ENCODE measurements around the gene UBFD1.
"Not testable (repeated sequence)": the region's sequence is repeated elsewhere in the genome, so short reads cannot be mapped to it uniquely, and the experiment has no call there.

The UBFD1 gene

GRCh38 chr16:23564575-23565363, 7.2 kb downstream of the UBFD1 start:
- DNase-seq (ENCODE audit: extremely low read depth in 1 of 2, low read depth in 1 of 2): no peak

- no peak for DNase-seq (ENCODE audit: extremely low read depth in 1 of 2, low read depth in 1 of 2)
Observed at GRCh38 chr16:23566724-23567123, 9.2 kb downstream of the UBFD1 start.

GRCh38 chr16:23567602-23568001, 10.1 kb downstream of the UBFD1 start:
- DNase-seq (ENCODE audit: extremely low read depth in 1 of 2, low read depth in 1 of 2): no peak

GRCh38 chr16:23570992-23571632, 13.6 kb downstream of the UBFD1 start:
- DNase-seq (ENCODE audit: extremely low read depth in 1 of 2, low read depth in 1 of 2): no peak

GRCh38 chr16:23571895-23572294, 14.4 kb downstream of the UBFD1 start:
- DNase-seq (ENCODE audit: extremely low read depth in 1 of 2, low read depth in 1 of 2): no peak

- DNase-seq (ENCODE audit: extremely low read depth in 1 of 2, low read depth in 1 of 2): no peak
Observed at GRCh38 chr16:23572394-23572793, 14.9 kb downstream of the UBFD1 start.

GRCh38 chr16:23573817-23574216, 16.3 kb downstream of the UBFD1 start:
- no peak for DNase-seq (ENCODE audit: extremely low read depth in 1 of 2, low read depth in 1 of 2)

- DNase-seq (ENCODE audit: extremely low read depth in 1 of 2, low read depth in 1 of 2): no peak
Observed at GRCh38 chr16:23575834-23576233, 18.3 kb downstream of the UBFD1 start.

GRCh38 chr16:23577493-23577892, 20.0 kb downstream of the UBFD1 start:
- no peak for DNase-seq (ENCODE audit: extremely low read depth in 1 of 2, low read depth in 1 of 2)

- no peak for DNase-seq (ENCODE audit: extremely low read depth in 1 of 2, low read depth in 1 of 2)
Observed at GRCh38 chr16:23578101-23578830, 20.7 kb downstream of the UBFD1 start.

- DNase-seq (ENCODE audit: extremely low read depth in 1 of 2, low read depth in 1 of 2): no peak
Observed at GRCh38 chr16:23579371-23579770, 21.8 kb downstream of the UBFD1 start.

- DNase-seq (ENCODE audit: extremely low read depth in 1 of 2, low read depth in 1 of 2): no peak
Observed at GRCh38 chr16:23580391-23580790, 22.9 kb downstream of the UBFD1 start.

- DNase-seq (ENCODE audit: extremely low read depth in 1 of 2, low read depth in 1 of 2): no peak
Observed at GRCh38 chr16:23581764-23582163, 24.2 kb downstream of the UBFD1 start.

GRCh38 chr16:23583271-23583670, 25.7 kb downstream of the UBFD1 start:
- DNase-seq (ENCODE audit: extremely low read depth in 1 of 2, low read depth in 1 of 2): not testable (repeated sequence)

GRCh38 chr16:23584186-23585076, 26.9 kb downstream of the UBFD1 start:
- DNase-seq (ENCODE audit: extremely low read depth in 1 of 2, low read depth in 1 of 2): no peak

- DNase-seq (ENCODE audit: extremely low read depth in 1 of 2, low read depth in 1 of 2): no peak
Observed at GRCh38 chr16:23587726-23588125, 30.2 kb downstream of the UBFD1 start.

- DNase-seq (ENCODE audit: extremely low read depth in 1 of 2, low read depth in 1 of 2): no peak
Observed at GRCh38 chr16:23590181-23590580, 32.7 kb downstream of the UBFD1 start.

GRCh38 chr16:23594186-23594585, 36.7 kb downstream of the UBFD1 start:
- no peak for DNase-seq (ENCODE audit: extremely low read depth in 1 of 2, low read depth in 1 of 2)

- DNase-seq (ENCODE audit: extremely low read depth in 1 of 2, low read depth in 1 of 2): no peak
Observed at GRCh38 chr16:23595246-23595950, 37.9 kb downstream of the UBFD1 start.
